GM19468 (cell line): Measurements from ENCODE around the gene SRRM2.

Experiments
- ATAC-seq: cut with Tn5 transposase; IDR thresholded peaks from one replicate; pipeline ENCODE4 v1.9.1; 2021; ENCODE audit warnings: mild to moderate bottlenecking, moderate library complexity, moderate number of reproducible peaks; ENCODE audit not compliant: unreplicated experiment; ENCODE audit errors: extremely low read depth

Gene SRRM2

DNA sequence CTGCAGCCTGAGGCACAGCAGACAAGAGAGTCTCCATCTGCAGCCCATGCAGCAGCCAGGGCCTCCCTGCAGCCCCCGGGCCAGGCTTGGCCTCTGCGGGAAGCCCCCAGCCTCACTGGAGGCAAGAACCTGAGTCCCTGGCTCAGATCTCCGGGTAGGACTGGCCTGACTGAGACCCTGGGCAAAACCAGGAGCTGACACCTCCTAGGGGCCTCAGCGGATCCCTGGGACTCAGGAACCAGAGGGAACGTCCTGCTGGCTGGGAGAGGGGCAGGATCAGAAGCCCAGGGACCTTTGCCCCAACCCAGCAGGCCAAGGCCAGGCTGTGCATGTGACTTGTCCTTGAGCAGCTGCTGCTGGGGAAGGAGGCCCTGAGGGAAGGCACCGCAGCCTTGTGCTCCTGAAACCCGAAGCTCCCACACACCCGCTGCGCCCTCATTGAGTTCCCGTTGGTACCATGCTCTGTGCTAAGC, 62.9 kb downstream of the SRRM2 start:
- ATAC-seq, result no peak

DNA sequence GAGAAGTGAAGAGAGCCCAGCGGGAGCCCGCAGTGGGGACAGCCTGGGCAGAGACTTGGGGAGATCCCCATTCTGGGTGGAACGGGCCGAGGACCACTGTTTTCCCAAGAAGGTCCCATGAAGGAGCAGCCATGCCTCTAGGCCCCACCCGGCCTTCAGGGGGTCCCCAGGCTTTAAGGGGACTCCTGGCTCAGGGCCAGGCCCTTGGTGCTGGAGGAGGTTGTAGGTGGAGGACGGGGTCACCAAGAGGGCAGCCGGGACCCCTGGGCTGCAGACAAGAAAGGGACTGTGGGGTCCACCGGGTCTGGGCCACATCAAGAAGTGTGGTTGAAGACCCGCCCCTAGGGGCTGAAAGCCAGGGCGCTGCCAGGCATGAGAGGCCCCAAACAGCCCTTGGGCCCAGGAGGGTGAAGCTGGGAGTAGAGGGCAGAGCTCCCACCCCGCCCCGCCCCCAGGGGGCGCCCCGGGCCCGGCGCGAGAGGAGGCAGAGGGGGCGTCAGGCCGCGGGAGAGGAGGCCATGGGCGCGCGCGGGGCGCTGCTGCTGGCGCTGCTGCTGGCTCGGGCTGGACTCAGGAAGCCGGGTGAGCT, 64.4 kb downstream of the SRRM2 start, which contains the start of gene PRSS21:
PRSS21 (plus strand) TSS at position 487 of the 589 bp plus-strand sequence; CDS start at position 519, 32 bp downstream.
- ATAC-seq, result no peak

DNA sequence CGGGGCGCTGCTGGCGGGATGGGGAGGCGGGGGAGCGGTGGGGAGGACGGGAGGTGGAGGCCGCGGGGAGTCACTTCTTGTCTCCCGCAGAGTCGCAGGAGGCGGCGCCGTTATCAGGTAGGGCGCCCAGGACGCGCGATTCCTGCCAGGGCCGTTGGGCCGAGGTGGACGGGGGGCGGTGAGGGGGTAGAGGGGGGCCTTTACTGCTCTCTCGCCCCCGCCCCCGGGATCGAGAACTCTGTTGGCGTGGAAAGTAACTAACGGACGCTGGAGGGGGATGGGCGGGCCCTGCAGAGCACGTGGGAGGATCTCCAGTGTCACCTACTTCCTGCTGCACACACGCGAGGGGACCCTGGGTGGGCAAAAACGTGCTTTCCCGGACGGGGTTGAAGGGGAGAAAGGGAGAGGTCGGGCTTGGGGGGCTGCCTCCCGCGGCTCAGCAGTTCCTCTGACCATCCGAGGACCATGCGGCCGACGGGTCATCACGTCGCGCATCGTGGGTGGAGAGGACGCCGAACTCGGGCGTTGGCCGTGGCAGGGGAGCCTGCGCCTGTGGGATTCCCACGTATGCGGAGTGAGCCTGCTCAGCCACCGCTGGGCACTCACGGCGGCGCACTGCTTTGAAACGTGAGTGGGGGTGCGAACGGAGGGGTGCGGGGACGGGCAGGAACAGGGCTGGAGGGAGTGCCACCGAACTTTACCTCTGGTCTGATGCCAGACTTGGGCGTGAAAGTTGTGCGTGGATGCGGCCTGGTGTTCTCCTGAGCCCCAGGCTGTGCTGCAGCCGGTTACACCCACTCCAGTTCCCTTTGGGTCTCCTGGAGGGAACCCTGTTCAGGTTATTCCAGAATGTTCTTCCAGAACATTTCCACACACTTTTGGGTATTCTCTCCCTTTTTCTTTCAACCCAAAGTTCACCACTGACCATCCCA, 65.2 kb downstream of the SRRM2 start:
- no peak for ATAC-seq

DNA sequence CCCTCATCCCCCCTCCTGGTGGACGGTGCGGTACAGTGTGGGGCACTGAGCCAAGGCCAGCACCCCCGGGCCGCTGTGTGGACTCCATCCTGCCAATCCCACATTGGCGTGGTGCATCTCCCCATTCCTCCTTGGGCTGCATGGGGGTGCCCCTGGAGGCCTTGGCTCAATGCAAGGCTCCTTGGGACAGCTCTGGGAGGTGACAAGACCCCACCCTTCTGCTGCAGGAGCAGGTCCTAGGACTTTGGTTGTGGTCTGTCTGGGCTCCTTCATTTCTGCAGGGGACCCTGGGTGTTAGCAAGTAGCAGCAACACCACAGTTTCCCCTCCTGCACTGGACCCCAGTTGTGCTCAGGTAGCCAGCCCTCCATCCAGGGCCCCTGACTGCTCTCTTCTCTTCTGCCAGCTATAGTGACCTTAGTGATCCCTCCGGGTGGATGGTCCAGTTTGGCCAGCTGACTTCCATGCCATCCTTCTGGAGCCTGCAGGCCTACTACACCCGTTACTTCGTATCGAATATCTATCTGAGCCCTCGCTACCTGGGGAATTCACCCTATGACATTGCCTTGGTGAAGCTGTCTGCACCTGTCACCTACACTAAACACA, 65.9 kb downstream of the SRRM2 start:
- ATAC-seq, result no peak

DNA sequence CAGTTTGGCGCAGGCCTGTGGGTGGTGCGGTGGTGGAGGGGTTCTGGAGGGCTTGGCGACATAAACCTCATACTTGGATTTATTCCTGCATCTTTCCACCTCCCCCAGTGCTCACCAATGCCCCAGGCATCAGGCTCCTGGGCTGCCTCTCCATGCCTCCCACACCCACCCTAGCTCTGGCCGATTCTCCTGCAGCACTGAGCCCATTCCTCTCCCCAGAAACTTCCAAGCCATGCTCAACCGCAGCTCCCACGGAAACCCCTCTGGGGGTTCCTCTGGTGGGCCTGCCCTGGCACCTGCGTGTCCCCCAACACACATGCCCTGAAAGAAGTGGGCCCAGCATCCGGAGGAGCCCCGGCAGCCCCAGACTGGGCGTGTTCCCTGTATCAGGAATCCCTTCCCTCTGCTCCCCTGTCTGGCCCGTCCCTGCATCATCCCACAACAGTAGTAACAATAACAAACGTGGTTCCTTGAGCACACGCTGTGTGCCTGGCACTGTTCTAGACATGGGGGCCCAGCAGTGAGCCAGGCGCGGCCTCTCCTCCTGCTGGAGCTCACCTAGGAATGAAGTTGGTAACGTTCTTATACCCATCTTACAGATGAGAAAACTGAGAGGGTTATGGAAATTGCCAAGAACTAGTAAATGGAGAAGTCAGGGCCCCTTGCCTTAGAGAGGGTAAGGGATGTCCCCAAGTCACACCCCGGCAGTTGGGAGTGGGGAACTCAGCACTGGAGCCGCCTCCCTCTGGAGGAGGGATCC, 66.9 kb downstream of the SRRM2 start:
- no peak for ATAC-seq

DNA sequence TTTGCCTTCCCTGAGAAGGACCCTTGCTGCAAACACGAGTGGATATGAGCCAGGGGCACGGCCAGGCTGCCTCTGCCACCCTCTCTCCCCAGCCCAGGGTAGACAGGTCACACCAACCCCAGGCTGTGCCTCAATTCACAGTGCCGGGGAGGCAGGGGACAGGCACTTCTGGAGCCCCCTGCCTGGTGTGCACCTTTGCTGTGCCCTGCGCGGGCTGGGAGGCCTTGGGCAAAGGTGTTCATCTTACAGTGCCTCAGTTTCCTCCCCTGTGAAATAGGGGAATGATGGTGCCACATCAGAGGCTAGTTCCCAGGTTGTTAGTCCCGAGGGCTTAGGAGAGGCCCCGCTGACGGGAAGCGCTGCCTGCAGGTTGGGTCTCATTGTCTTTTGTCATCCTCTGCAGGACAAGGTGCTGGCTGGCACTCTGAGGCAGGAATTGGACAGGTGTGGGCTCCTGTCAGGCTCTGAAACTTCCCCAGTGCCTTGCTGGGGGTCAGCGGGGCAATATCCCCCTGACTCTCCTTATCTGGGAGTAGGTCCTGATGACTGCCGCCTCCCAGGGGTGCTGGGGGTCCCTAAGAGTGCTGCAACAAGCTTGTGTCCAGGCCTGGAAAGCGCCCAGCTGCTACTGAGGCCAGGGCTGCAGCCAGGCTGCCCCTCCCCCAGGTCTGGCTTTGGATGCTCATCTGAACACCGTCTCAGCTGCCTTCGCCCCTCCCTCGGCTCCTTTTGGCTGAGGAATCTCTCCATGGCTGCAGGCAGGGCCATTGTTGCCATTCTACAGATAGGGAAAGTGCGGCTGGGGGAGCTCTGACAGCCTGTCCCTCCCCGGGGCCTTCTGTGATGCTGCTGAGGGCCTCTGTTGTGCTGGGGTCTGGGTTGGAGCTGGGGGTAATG, 67.7 kb downstream of the SRRM2 start:
- ATAC-seq, result no peak
